CD4-positive, alpha-beta T cell treated with Interleukin-12 subunit alpha and Interleukin-12 subunit beta, for 1 hour (primary cell): Measurements from ENCODE around the gene GRHL1.
"Not testable (repeated sequence)": the region's sequence is repeated elsewhere in the genome, so short reads cannot be mapped to it uniquely, and the experiment has no call there.

Source experiments
- DNase-seq: peaks from one replicate; pipeline ENCODE4 v3.0.0-alpha.2; 2020

GRHL1 gene

DNA sequence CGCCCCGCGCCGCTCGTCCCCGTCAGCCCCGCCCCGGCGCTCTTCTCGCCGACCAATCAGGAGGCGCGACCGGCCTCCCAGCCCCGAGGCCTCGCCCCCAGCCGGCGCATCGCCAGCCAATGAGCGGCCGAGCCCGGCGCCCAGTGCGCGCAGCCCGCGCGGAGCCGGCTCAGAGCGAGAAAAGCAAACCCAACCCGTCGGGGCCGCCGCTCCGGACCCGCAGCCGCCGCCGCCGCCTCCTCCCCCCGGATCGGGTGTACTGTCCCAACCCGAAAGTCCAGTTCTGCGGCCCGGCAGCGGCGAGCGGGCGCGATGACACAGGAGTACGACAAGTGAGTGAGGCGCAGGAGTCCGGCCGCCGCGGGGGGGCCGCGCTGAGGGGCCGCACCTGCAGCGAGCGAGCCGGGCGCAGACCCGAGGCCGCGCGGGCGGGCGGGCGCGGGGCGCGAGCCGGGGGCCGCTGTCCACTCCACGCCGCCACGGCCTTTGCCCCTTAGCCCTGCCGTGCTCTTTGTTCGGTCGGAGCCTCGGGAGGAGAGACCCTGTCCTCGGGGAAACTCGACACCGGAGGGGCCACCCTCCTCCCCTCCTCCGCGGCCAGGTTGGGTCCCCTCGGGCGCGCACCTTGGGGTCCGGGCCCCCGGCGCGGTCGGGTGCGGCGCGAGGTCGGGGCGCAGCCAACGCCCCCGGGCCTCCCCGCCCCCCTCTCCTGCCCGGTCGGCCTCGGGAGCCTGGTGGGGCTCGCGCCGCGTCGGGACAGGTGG is at the start of gene GRHL1:
TSS of gene GRHL1 (plus strand) at position 172 of the 764 bp plus-strand sequence. CDS start at position 313, 141 bp downstream.
- peak; percentile 95 for DNase-seq

GRCh38 chr2:9905413-9905812 is 46.1 kb upstream of the GRHL1 start:
- no peak for DNase-seq

- DNase-seq = no peak
Observed at GRCh38 chr2:9907402-9907801, 44.1 kb upstream of the GRHL1 start.

DNA sequence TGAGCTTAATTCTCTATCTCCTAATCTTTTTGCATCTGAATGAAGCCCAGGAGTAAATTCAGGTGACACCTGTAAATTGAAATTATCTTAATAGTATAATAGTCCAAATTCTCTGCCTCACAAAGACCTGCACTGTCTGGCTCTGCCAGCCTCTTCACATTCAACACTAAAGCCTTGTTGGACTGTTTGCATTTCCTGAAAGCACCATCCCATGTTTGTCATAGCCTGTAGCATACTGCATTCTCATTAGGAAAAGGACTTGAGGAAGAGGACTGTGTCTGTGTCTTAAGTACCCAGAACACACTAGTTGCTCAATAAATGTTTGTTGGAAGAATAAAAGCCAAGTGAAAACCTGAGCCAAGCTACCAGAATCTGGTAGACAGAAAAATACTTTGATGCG is 42.9 kb upstream of the GRHL1 start:
- DNase-seq = no peak

GRCh38 chr2:9909106-9909505 is 42.4 kb upstream of the GRHL1 start:
- no peak for DNase-seq

GRCh38 chr2:9910699-9911098 is 40.8 kb upstream of the GRHL1 start:
- DNase-seq = no peak

GRCh38 chr2:9912468-9912867 is 39.0 kb upstream of the GRHL1 start:
- no peak for DNase-seq

- DNase-seq = no peak
Observed at GRCh38 chr2:9914384-9915065, 37.0 kb upstream of the GRHL1 start.

DNA sequence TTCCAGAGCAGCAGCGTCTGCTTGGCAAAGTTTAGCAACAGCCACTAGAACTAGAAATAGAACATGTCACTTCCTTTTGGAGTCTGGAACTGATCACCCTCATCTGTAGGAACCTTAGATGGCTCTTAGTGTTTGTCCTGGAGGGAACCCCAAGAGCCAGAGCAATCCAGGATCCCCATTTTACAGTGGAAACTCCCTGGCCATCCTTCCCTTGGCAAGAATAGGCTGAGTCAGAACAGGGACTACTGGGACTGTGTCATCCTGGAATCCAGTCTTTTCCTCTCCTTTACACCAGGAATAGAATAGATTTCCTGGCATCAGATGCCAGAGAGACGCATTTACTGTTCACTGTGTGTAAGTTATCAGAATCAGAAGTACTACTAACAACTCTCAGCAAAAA is 33.2 kb upstream of the GRHL1 start:
- no peak for DNase-seq

- DNase-seq = no peak
Observed at GRCh38 chr2:9919512-9919911, 32.0 kb upstream of the GRHL1 start.

DNA sequence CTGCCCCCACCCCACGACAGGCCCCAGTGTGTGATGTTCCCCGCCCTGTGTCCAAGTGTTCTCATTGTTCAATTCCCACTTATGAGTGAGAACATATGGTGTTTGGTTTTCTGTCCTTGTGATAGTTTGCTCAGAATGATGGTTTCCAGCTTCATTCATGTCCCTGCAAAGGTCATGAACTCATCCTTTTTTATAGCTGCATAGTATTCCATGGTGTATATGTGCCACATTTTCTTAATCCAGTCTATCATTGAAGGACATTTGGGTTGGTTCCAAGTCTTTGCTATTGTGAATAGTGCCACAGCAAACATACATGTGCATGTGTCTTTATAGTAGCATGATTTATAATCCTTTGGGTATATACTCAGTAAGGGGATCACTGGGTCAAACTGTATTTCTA is 24.5 kb upstream of the GRHL1 start:
- DNase-seq = not testable (repeated sequence)

GRCh38 chr2:9937258-9937657 is 14.2 kb upstream of the GRHL1 start:
- DNase-seq = no peak

- DNase-seq = no peak
Observed at GRCh38 chr2:9937968-9938367, 13.5 kb upstream of the GRHL1 start.

DNA sequence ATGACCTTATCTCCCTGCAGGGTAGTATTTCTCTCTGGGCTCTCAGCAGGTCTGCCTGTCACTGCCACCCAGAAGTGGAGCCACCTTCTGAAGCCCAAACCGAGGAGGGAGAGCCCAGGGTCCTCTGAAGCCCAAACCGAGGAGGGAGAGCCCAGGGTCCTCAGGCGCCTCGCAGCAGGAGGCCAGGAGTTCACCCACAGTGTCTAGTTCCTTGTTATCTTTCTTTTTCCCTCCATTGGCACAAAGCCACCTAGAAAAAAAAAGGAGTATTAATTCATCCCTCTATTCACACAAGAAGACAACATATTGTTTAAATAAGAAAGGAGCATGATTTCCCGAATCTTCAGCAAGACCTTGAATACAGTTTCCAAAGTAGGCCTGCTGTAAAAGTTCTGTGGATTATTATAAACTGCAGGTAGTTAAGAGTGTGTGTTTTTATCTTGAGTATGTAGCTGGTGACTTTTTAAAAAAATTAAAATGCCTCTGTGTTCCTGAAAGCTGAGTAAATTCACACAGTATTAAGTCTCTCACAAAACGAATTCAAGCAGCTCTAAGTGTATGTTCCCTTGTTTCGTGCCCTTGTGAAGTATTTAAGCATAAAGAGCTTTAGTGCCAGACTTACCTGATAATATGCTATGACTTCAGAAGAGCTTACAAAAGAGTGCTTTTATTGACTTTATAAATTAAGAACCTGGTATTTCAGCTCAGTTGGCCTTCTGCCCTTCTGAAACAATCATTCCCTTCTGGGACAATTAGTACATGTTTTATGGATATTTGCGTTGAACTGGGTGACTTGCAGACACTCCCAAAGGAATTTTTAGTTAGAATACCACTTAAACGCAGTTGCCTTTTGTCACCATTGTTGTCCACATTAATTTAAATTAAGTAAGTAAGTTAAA is 11.7 kb upstream of the GRHL1 start:
- no peak for DNase-seq

DNA sequence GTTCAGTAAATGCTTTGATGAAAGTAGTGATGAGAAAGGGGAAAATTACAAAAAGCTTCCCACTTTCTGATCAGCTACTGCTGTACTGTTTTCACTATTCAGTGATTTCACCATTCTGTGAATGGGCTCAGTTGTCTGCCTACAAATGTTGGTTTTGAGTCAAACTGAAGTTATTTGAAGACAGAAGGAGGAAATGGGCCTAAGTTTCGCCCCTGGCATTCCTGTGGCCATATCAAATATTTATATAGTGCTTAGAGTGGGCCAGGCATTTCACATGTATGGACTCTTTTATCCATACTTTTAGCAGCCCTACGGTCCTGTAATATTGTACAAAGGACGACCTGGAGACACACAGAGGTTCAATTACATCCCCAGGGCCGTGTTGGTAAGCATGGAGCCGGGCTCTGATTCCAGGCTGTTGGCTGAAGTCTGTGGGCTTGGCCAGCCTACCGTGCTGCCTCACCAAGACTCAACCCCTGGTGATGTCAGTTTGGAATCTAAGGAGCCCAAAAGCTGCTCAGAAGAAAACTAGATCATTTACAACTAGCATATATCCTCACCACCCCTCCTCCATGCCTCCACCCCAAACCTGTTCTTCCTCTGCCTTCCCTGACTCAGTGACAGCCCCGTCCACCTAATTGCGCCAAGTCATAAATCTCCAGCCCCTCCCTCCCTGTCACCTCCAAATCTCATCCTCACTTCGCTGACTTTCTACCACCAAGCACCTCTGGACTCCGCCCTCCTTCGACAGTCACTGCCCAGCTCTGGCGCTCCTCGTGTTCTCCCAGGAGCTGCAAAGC is 10.1 kb upstream of the GRHL1 start:
- DNase-seq = no peak

GRCh38 chr2:9941996-9942390 is 9.5 kb upstream of the GRHL1 start:
- no peak for DNase-seq

DNA sequence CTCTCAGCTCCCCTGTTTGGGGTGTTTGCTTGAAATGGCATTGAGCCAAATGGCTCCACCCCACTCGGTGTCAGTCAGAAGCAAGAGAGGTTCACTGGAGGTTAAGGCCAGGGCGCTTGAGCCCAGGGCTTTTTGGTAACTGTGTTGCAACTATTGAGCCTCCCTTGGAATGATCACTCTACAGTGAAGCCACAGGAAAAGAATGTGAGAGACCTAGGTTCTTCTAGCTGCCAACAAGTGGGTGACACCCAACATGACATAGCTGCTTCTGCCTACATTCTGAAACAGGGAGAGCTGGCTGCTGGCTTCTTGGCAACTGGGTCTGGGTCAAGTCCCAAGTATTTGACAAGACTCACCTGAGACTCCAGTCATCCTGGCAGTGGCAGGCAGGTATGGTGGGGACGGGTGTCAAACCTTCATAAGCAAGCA is 7.1 kb upstream of the GRHL1 start:
- no peak for DNase-seq

GRCh38 chr2:9945596-9945995 is 5.9 kb upstream of the GRHL1 start:
- no peak for DNase-seq

- DNase-seq = no peak
Observed at GRCh38 chr2:9946076-9946475, 5.4 kb upstream of the GRHL1 start.

DNA sequence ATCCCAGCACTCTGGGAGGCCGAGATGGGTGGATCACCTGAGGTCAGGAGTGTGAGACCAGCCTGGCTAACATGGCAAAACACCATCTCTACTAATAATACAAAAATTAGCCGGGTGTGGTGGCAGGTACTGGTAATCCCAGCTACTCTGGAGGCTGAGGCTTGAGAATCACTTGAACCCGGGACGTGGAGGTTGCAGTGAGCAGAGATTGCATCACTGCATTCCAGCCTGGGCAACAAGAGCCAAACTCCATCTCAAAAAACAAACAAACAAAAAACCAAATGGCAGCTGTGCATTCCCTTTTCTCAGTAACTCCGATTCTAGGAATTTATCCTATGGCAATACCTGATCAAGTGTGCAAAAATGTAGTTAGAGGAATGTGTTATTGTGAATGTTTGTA is 4.7 kb upstream of the GRHL1 start:
- DNase-seq = no peak

DNA sequence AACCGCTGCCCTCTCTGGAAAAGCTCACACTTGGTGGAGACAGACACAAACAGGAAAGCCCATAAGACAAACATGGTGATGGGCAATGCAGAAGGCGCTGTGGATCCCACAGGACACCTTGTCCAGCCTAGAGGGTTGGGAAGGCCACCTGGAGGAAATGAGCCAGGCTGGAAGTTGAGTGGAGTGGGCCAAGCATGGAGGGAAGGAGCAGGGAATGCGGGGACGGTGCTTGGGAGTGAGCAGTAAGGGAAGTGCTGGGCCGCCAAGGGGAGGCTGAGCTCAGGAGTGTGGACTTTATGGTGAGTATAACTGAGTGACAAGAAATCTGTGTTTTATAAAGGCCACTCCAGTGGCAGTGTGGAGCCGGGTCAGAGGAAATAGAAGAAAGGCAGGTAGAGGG is 2.8 kb upstream of the GRHL1 start:
- no peak for DNase-seq

DNA sequence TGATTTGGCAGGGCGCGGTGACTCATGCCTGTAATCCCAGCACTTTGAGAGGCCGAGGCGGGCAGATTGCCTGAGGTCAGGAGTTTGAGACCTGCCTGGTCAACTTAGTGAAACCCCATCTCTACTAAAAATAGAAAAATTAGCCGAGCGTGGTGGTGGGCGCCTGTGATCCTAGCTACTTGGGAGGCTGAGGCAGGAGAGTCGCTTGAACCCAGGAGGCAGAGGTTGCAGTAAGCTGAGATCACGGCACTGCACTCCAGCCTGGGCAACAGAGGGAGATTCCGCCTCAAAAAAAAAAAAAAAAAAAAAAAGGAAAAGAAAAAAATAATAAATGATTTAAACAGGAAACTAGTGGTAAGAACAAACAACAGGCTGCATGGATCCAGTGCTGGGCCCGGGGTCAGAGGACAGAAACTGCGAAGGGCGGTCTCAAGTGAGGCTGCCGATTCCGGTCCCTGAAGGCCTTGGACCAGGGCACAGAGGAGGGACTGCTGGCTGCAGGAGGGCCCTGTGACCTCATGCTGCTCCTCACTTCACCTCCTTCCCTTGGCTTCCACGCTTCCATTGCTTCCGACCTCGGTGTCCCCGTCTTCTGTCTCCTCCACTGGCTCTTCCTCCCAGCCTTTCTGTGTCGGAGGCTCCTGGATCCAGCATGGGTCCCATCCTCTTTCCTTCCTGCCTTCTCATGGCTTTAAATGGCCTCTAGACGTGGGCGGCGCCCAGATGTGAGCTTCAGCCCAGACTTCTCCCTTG is 2.1 kb upstream of the GRHL1 start:
- DNase-seq = no peak
